A673 (cell line): ENCODE data around the gene DNAJC1. TPM values are rescaled to one million over a fixed set of nuclear protein-coding genes. Genes with fewer than 3 reads are reported as not detected.

Source experiments
- BruUV-seq: library from RNA; stranded (reverse); fragments of 400-500 nt; replicated peaks from 2 replicates; lab custom pipeline; 2021; lab: Mats Ljungman, UMichigan
- CTCF ChIA-PET: fragments of 300-600 bp; sonication (Branson Sonifier 250); formaldehyde crosslinking; loops from one replicate; lab custom pipeline; 2022; ENCODE audit warnings: antibody characterized with exemption; lab: Charles Lee
- POLR2A ChIA-PET: fragments of 300-600 bp; sonication (Branson Sonifier 250); formaldehyde crosslinking; loops from one replicate; lab custom pipeline; 2022; ENCODE audit warnings: antibody characterized with exemption; ENCODE audit not compliant: low non-redundant PET; lab: Charles Lee
- DNase-seq: peaks from one replicate; pipeline ENCODE4 v3.0.0-alpha.2; 2015; ENCODE audit warnings: low spot score
- H3K27ac ChIP-seq: fragments of 200-600 bp; sonication (generic); 2 replicates; pipeline ENCODE4 v1.5.1; 2016; ENCODE audit warnings: mixed run types, low read depth, mild to moderate bottlenecking, mixed read lengths, antibody characterized with exemption, low read length; ENCODE audit not compliant: poor library complexity, severe bottlenecking
- H3K27me3 ChIP-seq: fragments of 200-600 bp; sonication (generic); replicated peaks from 2 replicates; pipeline ENCODE4 v1.6.1; 2017; ENCODE audit warnings: mixed run types, low read depth, mild to moderate bottlenecking, mixed read lengths, antibody characterized with exemption, low read length; ENCODE audit not compliant: insufficient read depth, poor library complexity
- H3K36me3 ChIP-seq: fragments of 200-600 bp; sonication (generic); 2 replicates; pipeline ENCODE4 v1.6.1; 2016; ENCODE audit warnings: mixed run types, mild to moderate bottlenecking, mixed read lengths, antibody characterized with exemption, low read length; ENCODE audit not compliant: insufficient read depth, poor library complexity, severe bottlenecking
- H3K4me1 ChIP-seq: fragments of 200-600 bp; sonication (generic); 2 replicates; pipeline ENCODE4 v1.6.1; 2017; ENCODE audit warnings: mixed run types, mild to moderate bottlenecking, mixed read lengths, antibody characterized with exemption, low read length; ENCODE audit not compliant: insufficient read depth, poor library complexity, severe bottlenecking
- H3K4me3 ChIP-seq: fragments of 200-600 bp; sonication (generic); 2 replicates; pipeline ENCODE4 v1.5.1; 2016; ENCODE audit warnings: low read depth, mixed run types, mild to moderate bottlenecking, mixed read lengths, low read length; ENCODE audit not compliant: poor library complexity, severe bottlenecking
- H3K9me3 ChIP-seq: fragments of 200-600 bp; sonication (generic); 2 replicates; pipeline ENCODE4 v1.6.1; 2016; ENCODE audit warnings: mixed run types, low read depth, mild to moderate bottlenecking, mixed read lengths, antibody characterized with exemption, low read length; ENCODE audit not compliant: poor library complexity, severe bottlenecking
- CTCF ChIP-seq: fragments of 300-800, 200-600 bp; sonication (generic); conservative IDR thresholded peaks from 2 replicates; pipeline ENCODE4 v1.5.1; 2017; ENCODE audit warnings: low read depth, mild to moderate bottlenecking, antibody characterized with exemption, low read length, moderate library complexity, mixed read lengths
- EZH2 ChIP-seq: fragments of 200-600 bp; sonication (generic); IDR thresholded peaks from 2 replicates; pipeline ENCODE4 v1.6.1; 2017; ENCODE audit warnings: borderline replicate concordance, low read depth, mild to moderate bottlenecking, mixed read lengths, antibody characterized with exemption, low read length; ENCODE audit not compliant: poor library complexity, severe bottlenecking
- intact Hi-C: fragments of 100-400 bp; cut with micrococcal nuclease; formaldehyde crosslinking; loops from one replicate; pipeline ENCODE4 v1.10.0; 2022; ENCODE audit not compliant: unreplicated experiment
- total RNA-seq: library from RNA; stranded (reverse); gene quantifications from 2 replicates; pipeline ENCODE4 v1.2.3, GENCODE V29; 2021

DNAJC1 gene
- total RNA-seq, 1 experiment from 2014 or later = 21.2 TPM

- H3K4me1 ChIP-seq = no peaks in the 10 kb centered on the region
- no peak overlapping the region for H3K4me3 ChIP-seq
- no peaks in the 10 kb centered on the region for H3K27me3 ChIP-seq
- no peaks in the 10 kb centered on the region for H3K9me3 ChIP-seq
- CTCF ChIA-PET = no interaction called here
- intact Hi-C loops = no loop called here
- POLR2A ChIA-PET = no interaction called here
- no peak for DNase-seq
- TF ChIP-seq CTCF = no peak
- no peak for TF ChIP-seq EZH2
- no peaks in the 10 kb centered on the region for H3K36me3 ChIP-seq
- BruUV-seq = no TSS peak
- no peak overlapping the region for H3K27ac ChIP-seq
Measured at GRCh38 chr10:22016046-22016705, 12.6 kb upstream of the DNAJC1 start.

- Histone ChIP-seq H3K36me3 (no peaks in the 10 kb centered on the region), H3K4me3 (no peak overlapping the region), H3K27me3 (no peaks in the 10 kb centered on the region), H3K9me3 (no peaks in the 10 kb centered on the region), H3K27ac (no peak overlapping the region), H3K4me1 (no peaks in the 10 kb centered on the region)
- no peak for TF ChIP-seq EZH2
- TF ChIP-seq CTCF = peak; percentile 55
- intact Hi-C loops = no loop called here
- BruUV-seq = no TSS peak
- ChIA-PET POLR2A (interaction anchor here (0.6 kb wide), 1 partner anchor 22 kb away, joined by 3 read pairs; no protein-coding TSS in a partner anchor), CTCF (interaction anchor here (0.6 kb wide), 1 partner anchor 1731 kb away, joined by 10 read pairs; no protein-coding TSS in a partner anchor)
- DNase-seq = peak; percentile 50
Measured at GRCh38 chr10:22010973-22011408, 7.5 kb upstream of the DNAJC1 start.

GRCh38 chr10:22010539-22010938, 7.0 kb upstream of the DNAJC1 start:
- CTCF ChIA-PET = no interaction called here
- no peak for DNase-seq
- no peak overlapping the region for H3K27ac ChIP-seq
- H3K9me3 ChIP-seq = no peaks in the 10 kb centered on the region
- no peaks in the 10 kb centered on the region for H3K27me3 ChIP-seq
- TF ChIP-seq CTCF = no peak
- no peak for TF ChIP-seq EZH2
- POLR2A ChIA-PET = no interaction called here
- H3K4me1 ChIP-seq = no peaks in the 10 kb centered on the region
- H3K4me3 ChIP-seq = no peak overlapping the region
- BruUV-seq = no TSS peak
- no peaks in the 10 kb centered on the region for H3K36me3 ChIP-seq
- intact Hi-C loops = no loop called here
